ENCODE measurements around the gene IL17REL.

The IL17REL gene

GRCh38 chr22:49969751-49970527 is 42.6 kb downstream of the IL17REL start:
- TF ChIP-seq CTCF (IDR thresholded peaks at IDR 0.05): no peak
- Histone ChIP-seq H3K4me3 (no peak overlapping the region), H3K27ac (peak overlapping the region; percentile 10 to 90)
- peak; percentile 76 for DNase-seq (ENCODE audit: low spot score)

GRCh38 chr22:49968831-49969661 is 43.5 kb downstream of the IL17REL start:
- TF ChIP-seq CTCF (IDR thresholded peaks at IDR 0.05): no peak
- peak; percentile 73 for DNase-seq (ENCODE audit: low spot score)
- Histone ChIP-seq H3K4me3 (no peak overlapping the region), H3K27ac (peak overlapping the region in 1 of 2 donors; percentile 90)

- no peak for TF ChIP-seq CTCF (IDR thresholded peaks at IDR 0.05)
- no peak overlapping the region for H3K4me3 ChIP-seq
- peak overlapping the region; percentile 43 to 99 for H3K27ac ChIP-seq
- peak; percentile 74 for DNase-seq (ENCODE audit: low spot score)
Measured at GRCh38 chr22:49968313-49968830, 44.2 kb downstream of the IL17REL start.

GRCh38 chr22:49967706-49968208 is 44.8 kb downstream of the IL17REL start:
- TF ChIP-seq CTCF (IDR thresholded peaks at IDR 0.05): no peak
- peak; percentile 77 for DNase-seq (ENCODE audit: low spot score)
- H3K27ac ChIP-seq: peak overlapping the region; percentile 43 to 99
- peak overlapping the region; percentile 48 for H3K4me3 ChIP-seq

GRCh38 chr22:49966774-49967705 is 45.5 kb downstream of the IL17REL start:
- H3K4me3 ChIP-seq: peak overlapping the region; percentile 48
- TF ChIP-seq CTCF (IDR thresholded peaks at IDR 0.05): no peak
- peak overlapping the region; percentile 43 to 99 for H3K27ac ChIP-seq
- peak; percentile 79 for DNase-seq (ENCODE audit: low spot score)

GRCh38 chr22:49966041-49966773 is 46.4 kb downstream of the IL17REL start:
- peak overlapping the region; percentile 48 for H3K4me3 ChIP-seq
- peak overlapping the region; percentile 43 to 99 for H3K27ac ChIP-seq
- peak; percentile 72 for DNase-seq (ENCODE audit: low spot score)
- TF ChIP-seq CTCF (IDR thresholded peaks at IDR 0.05): no peak
